ENCODE measurements around the gene RSKR. TPM values are rescaled to one million over a fixed set of nuclear protein-coding genes. Genes with fewer than 3 reads are reported as not detected.

The RSKR gene
- total and polyA plus RNA-seq, 9 of the 15 experiments (the other 6 are each of a cell fraction or from before 2014, with no cell fraction given): 1.4 to 42.3 (median 16.2) TPM

GRCh38 chr17:28599311-28600184 is 14.4 kb downstream of the RSKR start (continued):
- TF ChIP-seq AFF1 (IDR thresholded peaks at IDR 0.05; ENCODE audit: low read depth in 1 of 2, partially characterized antibody in 2 of 2) (peak in 1 of 2 experiments; percentile 26), NR0B1 (IDR thresholded peaks at IDR 0.05; ENCODE audit: partially characterized antibody) (no peak), ZNF175 (CRISPR knock-in tag; IDR thresholded peaks at IDR 0.05; ENCODE audit: low read depth) (no peak), ZNF3 (CRISPR knock-in tag; IDR thresholded peaks at IDR 0.05) (no peak), RFX7 (CRISPR knock-in tag; IDR thresholded peaks at IDR 0.05) (no peak), ZZZ3 (IDR thresholded peaks at IDR 0.05) (no peak), NCOA4 (IDR thresholded peaks at IDR 0.05; ENCODE audit: partially characterized antibody) (no peak), CTBP1 (IDR thresholded peaks at IDR 0.05; ENCODE audit: borderline replicate concordance) (no peak; the same call in 1 of the 2 replicates), MNT (conservative IDR thresholded peaks at IDR 0.05) (no peak), ZNF79 (CRISPR knock-in tag; IDR thresholded peaks at IDR 0.05; ENCODE audit: low read depth) (no peak), ZHX1 (conservative IDR thresholded peaks at IDR 0.05; ENCODE audit: low read length) (no peak), ZNF551 (CRISPR knock-in tag; IDR thresholded peaks at IDR 0.05) (no peak), RBM25 (IDR thresholded peaks at IDR 0.05; ENCODE audit: low read depth, low read length, severe bottlenecking) (peak; percentile 79), ZFP30 (CRISPR knock-in tag; IDR thresholded peaks at IDR 0.05; ENCODE audit: borderline replicate concordance) (no peak), PHTF2 (CRISPR knock-in tag; IDR thresholded peaks at IDR 0.05) (no peak)

Measured in K562 (cell line).